DOHH2 (cell line): ENCODE data around the gene CPLX1.

ENCODE experiments used
- EZH2phosphoT487 ChIP-seq: fragments of 200-600 bp; sonication (generic); IDR thresholded peaks from 2 replicates; pipeline ENCODE4 v1.6.1; 2017; ENCODE audit warnings: borderline replicate concordance, mild to moderate bottlenecking, antibody characterized with exemption, low read length, moderate library complexity, mixed read lengths
- TF ChIP-seq, protein P1 (sequence below): fragments of 200-600 bp; sonication (generic); IDR thresholded peaks from one replicate; pipeline ENCODE4 v1.5.1; 2014; ENCODE audit warnings: antibody characterized with exemption, mild to moderate bottlenecking, low read depth, low read length; ENCODE audit not compliant: poor library complexity, severe bottlenecking

DNA sequence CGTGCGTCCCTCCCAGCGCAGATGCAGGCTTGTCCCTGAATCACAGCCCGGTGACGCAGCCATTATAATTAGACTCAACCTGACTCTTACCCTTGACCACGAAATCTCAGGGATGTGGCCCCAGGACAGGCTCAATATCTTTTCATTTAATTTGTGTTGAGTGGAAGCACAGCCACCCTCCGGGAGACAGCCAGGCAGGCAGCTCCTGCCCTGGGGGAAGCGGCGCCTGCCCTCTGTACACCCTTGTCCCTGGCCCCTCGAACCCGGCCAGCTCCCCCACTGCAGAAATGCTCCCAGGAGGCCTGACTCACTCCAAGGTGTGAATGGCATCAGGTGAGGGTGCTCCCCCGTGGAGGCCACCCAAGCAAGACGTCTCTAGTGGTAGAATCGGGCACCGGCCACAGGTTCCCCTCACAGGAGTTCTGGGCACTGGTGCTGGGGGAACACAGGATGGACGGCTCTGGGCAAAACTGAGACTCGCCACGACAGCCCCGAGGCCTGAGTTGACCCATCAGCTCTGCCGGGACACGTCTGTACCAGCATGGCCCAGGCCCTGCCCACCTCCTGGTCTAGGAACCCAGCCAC is 2.7 kb downstream of the CPLX1 start:
- TF ChIP-seq, protein P1, sequence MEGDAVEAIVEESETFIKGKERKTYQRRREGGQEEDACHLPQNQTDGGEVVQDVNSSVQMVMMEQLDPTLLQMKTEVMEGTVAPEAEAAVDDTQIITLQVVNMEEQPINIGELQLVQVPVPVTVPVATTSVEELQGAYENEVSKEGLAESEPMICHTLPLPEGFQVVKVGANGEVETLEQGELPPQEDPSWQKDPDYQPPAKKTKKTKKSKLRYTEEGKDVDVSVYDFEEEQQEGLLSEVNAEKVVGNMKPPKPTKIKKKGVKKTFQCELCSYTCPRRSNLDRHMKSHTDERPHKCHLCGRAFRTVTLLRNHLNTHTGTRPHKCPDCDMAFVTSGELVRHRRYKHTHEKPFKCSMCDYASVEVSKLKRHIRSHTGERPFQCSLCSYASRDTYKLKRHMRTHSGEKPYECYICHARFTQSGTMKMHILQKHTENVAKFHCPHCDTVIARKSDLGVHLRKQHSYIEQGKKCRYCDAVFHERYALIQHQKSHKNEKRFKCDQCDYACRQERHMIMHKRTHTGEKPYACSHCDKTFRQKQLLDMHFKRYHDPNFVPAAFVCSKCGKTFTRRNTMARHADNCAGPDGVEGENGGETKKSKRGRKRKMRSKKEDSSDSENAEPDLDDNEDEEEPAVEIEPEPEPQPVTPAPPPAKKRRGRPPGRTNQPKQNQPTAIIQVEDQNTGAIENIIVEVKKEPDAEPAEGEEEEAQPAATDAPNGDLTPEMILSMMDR: no peak
- no peak for TF ChIP-seq EZH2phosphoT487
